HG02870 (cell line): ENCODE results near the gene ICE1.
"Not testable (repeated sequence)": the region's sequence is repeated elsewhere in the genome, so short reads cannot be mapped to it uniquely, and the experiment has no call there.

ENCODE experiments used
- ATAC-seq: cut with Tn5 transposase; IDR thresholded peaks from one replicate; pipeline ENCODE4 v1.9.1; 2021; ENCODE audit warnings: mild to moderate bottlenecking, moderate library complexity; ENCODE audit not compliant: unreplicated experiment

The ICE1 gene

GRCh38 chr5:5437227-5438172, 15.0 kb downstream of the ICE1 start:
- ATAC-seq: peak; percentile 67

GRCh38 chr5:5451863-5452262, 29.4 kb downstream of the ICE1 start:
- no peak for ATAC-seq

DNA sequence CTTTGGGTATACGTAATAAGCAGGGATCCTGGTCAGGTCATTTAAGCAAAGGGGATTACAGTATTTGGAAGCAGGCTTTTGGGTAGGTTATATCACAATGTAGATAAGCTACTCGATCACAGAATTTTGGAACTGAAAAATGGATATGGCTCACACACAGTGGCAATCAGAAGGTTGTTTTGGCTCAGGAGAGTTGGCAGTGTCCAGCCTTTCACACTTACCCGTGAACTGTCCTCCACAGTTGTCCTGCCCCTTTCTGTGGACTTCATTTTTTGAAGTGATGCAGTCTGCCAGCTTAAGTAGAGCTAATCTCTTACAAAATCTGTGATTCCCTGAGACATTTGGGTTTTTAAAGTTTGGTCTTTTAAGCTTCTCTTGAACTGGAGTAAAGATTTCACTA, 30.7 kb downstream of the ICE1 start:
- ATAC-seq: no peak

DNA sequence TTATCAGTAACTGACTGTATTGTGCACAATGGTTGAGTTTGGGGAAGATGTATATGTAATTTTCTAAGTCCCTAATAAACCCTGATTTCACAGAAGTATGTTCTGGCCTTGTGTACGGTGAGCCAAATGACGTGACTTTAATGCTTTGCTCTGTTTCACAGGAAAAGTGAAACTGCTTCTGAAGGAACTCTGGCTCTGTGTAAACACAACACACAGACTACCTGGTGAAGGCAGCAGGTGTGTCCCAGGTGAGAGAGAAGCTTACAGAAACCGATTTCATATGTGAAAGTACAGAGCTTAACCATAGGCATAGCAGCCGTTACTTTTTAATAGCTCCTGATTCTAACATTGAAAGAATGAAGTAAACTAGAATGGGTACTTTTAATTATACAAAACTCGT, 31.9 kb downstream of the ICE1 start:
- no peak for ATAC-seq

DNA sequence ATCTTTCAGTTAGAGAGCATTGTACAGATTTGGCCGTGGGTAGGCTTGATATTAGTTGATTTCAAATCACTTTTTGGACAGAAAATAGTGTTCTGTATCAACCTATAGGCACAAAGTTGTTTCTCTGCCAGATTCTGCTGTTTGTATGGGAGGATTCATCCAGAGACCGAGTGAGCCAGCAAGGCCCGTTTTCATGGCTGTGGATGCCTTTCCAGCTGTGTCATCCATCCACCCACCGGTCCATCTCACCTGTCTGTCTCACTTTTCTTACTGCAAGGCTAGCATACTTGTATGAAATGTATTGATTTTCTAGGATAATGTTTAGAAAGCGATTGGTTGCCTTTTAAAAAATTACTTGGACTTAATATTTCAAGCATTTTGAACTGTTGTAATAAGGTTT, 34.4 kb downstream of the ICE1 start:
- no peak for ATAC-seq

- ATAC-seq: no peak
Observed at GRCh38 chr5:5460311-5460710, 37.8 kb downstream of the ICE1 start.

DNA sequence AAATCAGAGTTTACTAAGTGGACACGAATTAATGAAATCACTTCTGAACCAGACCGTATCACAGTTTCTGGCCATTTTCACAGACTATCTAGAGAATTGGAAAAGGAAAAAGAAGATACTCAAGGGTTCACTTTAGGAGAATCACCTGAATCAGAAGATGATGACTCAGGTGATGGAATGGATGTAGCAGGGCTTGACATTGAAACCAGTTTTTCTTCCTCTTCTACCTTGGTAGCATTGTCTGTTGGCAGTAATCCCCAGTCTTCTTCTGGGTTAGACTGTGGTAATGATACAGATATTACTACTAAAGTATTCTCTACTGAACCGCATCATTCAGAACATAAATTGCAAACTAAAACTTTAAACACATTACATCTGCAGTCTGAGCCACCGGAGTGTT, 38.5 kb downstream of the ICE1 start:
- ATAC-seq: no peak

GRCh38 chr5:5464036-5464715, 41.7 kb downstream of the ICE1 start:
- no peak for ATAC-seq

GRCh38 chr5:5466227-5466626, 43.8 kb downstream of the ICE1 start:
- no peak for ATAC-seq

GRCh38 chr5:5467737-5468136, 45.3 kb downstream of the ICE1 start:
- ATAC-seq: no peak

DNA sequence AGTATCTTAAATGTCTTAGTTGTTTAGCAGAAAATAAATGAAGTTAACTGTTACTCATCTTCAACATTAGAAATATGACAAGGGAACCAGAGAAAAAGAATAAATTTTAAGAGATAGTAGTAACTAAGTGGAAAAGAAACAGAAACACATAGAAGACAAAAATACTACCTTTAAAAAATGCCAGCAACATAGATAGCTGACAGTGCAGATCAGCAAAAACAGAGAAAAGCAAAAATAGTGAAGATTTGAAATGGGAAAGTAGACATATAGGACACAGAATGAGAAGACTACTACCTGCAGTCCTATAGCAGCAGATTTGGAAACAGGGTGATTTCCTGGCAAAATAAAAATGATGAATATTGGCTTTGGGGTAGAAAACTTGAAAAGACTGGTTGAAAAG, 48.5 kb downstream of the ICE1 start:
- no peak for ATAC-seq

- no peak for ATAC-seq
Observed at GRCh38 chr5:5473226-5473625, 50.7 kb downstream of the ICE1 start.

GRCh38 chr5:5474961-5475360, 52.5 kb downstream of the ICE1 start:
- no peak for ATAC-seq

GRCh38 chr5:5475975-5476374, 53.5 kb downstream of the ICE1 start:
- no peak for ATAC-seq

DNA sequence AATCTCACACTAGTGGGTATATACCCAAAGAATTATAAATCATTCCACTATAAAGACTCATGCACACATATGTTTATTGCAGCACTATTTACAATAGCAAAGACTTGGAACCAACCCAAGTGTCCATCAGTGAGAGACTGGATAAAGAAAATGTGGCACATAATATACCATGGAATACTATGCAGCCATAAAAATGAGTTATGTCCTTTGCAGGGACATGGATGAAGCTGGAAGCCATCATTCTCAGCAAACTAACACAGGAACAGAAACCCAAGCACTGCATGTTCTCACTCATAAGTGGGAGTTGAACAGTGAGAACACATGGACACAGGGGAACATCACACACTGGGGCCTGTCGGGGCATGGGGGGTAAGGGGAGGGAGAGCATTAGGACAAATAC, 57.1 kb downstream of the ICE1 start:
- ATAC-seq: not testable (repeated sequence)

- ATAC-seq: no peak
Observed at GRCh38 chr5:5480481-5481111, 58.1 kb downstream of the ICE1 start.

DNA sequence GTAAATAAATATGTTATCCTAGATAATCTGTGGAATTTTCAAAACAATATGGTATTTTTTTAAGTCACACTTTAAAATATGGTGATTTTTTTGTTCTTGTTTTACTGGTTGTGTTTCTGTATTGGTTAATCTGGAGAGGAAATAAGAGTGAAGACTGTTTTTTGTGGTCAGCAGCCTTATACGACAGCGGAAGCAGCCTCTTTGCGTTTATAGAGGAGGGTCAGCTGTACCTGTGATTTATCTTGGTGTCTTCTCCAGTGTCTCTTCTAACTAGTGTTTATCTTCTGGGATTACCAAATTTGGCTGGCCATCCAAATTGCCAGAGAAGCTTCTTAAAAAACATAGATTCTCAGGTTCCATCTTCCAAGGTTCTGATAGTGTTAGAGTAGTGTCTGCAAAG, 58.7 kb downstream of the ICE1 start:
- no peak for ATAC-seq

- ATAC-seq: no peak
Observed at GRCh38 chr5:5481633-5482032, 59.2 kb downstream of the ICE1 start.

- no peak for ATAC-seq
Observed at GRCh38 chr5:5483350-5483749, 60.9 kb downstream of the ICE1 start.

- no peak for ATAC-seq
Observed at GRCh38 chr5:5483880-5484598, 61.6 kb downstream of the ICE1 start.

DNA sequence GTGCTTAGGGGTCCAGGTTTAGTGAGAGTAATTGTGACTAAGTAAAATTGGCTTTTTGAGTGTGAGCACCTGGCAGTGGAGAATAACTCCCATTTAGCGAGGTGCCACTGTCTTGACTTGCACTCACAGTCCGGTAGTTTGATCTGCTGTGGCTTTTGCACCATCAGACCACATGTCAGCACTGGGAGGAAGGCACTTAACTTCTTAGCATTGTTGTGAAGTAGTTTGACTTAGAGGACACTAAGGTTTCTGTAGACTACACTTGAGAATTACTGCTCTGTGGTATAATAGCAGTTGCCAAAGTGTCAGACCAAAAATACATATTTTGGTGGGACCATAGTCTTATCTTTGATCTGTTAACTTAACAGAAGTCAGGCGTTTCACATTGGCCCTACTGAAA, 63.6 kb downstream of the ICE1 start:
- ATAC-seq: no peak
